ENCODE data around the gene RNASE3. TPM values are rescaled to one million over a fixed set of nuclear protein-coding genes. Genes with fewer than 3 reads are reported as not detected.

The RNASE3 gene
- total RNA-seq, 1 experiment from 2014 or later, result not detected

- no peaks in the 10 kb centered on the region for H3K9me3 ChIP-seq (ENCODE audit: low read length)
- peak overlapping the region; percentile 51 for H2AFZ ChIP-seq (ENCODE audit: low read length)
- H4K20me1 ChIP-seq (ENCODE audit: low read length), result no peaks in the 10 kb centered on the region
- ATAC-seq (peak; percentile 66), DNase-seq (peak; percentile 79)
- no peaks in the 10 kb centered on the region for H3K36me3 ChIP-seq (ENCODE audit: low read depth, low read length)
- BruUV-seq (replicated peaks), result no TSS peak
- no peaks in the 10 kb centered on the region for H3K9me2 ChIP-seq (replicated peaks; ENCODE audit: low read length)
- no peak for TF ChIP-seq EZH2phosphoT487 (IDR thresholded peaks at IDR 0.05; ENCODE audit: borderline replicate concordance, low read length)
- TF ChIP-seq, protein P1, sequence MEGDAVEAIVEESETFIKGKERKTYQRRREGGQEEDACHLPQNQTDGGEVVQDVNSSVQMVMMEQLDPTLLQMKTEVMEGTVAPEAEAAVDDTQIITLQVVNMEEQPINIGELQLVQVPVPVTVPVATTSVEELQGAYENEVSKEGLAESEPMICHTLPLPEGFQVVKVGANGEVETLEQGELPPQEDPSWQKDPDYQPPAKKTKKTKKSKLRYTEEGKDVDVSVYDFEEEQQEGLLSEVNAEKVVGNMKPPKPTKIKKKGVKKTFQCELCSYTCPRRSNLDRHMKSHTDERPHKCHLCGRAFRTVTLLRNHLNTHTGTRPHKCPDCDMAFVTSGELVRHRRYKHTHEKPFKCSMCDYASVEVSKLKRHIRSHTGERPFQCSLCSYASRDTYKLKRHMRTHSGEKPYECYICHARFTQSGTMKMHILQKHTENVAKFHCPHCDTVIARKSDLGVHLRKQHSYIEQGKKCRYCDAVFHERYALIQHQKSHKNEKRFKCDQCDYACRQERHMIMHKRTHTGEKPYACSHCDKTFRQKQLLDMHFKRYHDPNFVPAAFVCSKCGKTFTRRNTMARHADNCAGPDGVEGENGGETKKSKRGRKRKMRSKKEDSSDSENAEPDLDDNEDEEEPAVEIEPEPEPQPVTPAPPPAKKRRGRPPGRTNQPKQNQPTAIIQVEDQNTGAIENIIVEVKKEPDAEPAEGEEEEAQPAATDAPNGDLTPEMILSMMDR (conservative IDR thresholded peaks at IDR 0.05; ENCODE audit: low read depth, low read length), result no peak
- no peak for TF ChIP-seq EZH2 (IDR thresholded peaks at IDR 0.05; ENCODE audit: low read length, unreplicated experiment)
- H3K9ac ChIP-seq (ENCODE audit: low read length), result peak overlapping the region; percentile 81
- peak overlapping the region; percentile 97 for H3K27ac ChIP-seq (ENCODE audit: low read length)
- H3K4me1 ChIP-seq (ENCODE audit: insufficient read depth, low read length), result peaks cover 45% of the 10 kb centered on the region
- H3K4me2 ChIP-seq (ENCODE audit: low read length), result peak overlapping the region; percentile 88
- intact Hi-C loops (cut with micrococcal nuclease), result no loop called here
- H3K4me3 ChIP-seq (ENCODE audit: low read length), result peak overlapping the region; percentile 58
- CTCF ChIA-PET, result interaction anchor here (0.6 to 1.8 kb wide), 7 partner anchors 9 to 247 kb away, joined by 3 to 7 read pairs (median 3); no protein-coding TSS in a partner anchor
- peaks cover 4% of the 10 kb centered on the region for H3F3A ChIP-seq (ENCODE audit: low read length, unreplicated experiment)
- H3K27me3 ChIP-seq (ENCODE audit: low read length), result no peaks in the 10 kb centered on the region
- H3K79me2 ChIP-seq (ENCODE audit: low read length), result no peaks in the 10 kb centered on the region
- POLR2A ChIA-PET (ENCODE audit: unreplicated experiment), result interaction anchor here (0.5 kb wide), 1 partner anchor 10 kb away, joined by 3 read pairs; no protein-coding TSS in a partner anchor
These were observed 42.1 kb upstream of the RNASE3 start for GRCh38 chr14:20848955-20849570.

- H3F3A ChIP-seq (ENCODE audit: low read length, unreplicated experiment), result peaks cover 4% of the 10 kb centered on the region
- no TSS peak for BruUV-seq (replicated peaks)
- no peaks in the 10 kb centered on the region for H4K20me1 ChIP-seq (ENCODE audit: low read length)
- DNase-seq (no peak), ATAC-seq (no peak)
- H3K9me2 ChIP-seq (replicated peaks; ENCODE audit: low read length), result no peaks in the 10 kb centered on the region
- H3K27ac ChIP-seq (ENCODE audit: low read length), result no peak overlapping the region
- H3K79me2 ChIP-seq (ENCODE audit: low read length), result no peaks in the 10 kb centered on the region
- no peaks in the 10 kb centered on the region for H3K9me3 ChIP-seq (ENCODE audit: low read length)
- peaks cover 44% of the 10 kb centered on the region for H3K4me1 ChIP-seq (ENCODE audit: insufficient read depth, low read length)
- peak overlapping the region; percentile 18; the same call in 1 of the 2 replicates for H3K4me2 ChIP-seq (ENCODE audit: low read length)
- TF ChIP-seq, protein P1 (conservative IDR thresholded peaks at IDR 0.05; ENCODE audit: low read depth, low read length), result no peak
- TF ChIP-seq EZH2phosphoT487 (IDR thresholded peaks at IDR 0.05; ENCODE audit: borderline replicate concordance, low read length), result no peak
- TF ChIP-seq EZH2 (IDR thresholded peaks at IDR 0.05; ENCODE audit: low read length, unreplicated experiment), result no peak
- H3K27me3 ChIP-seq (ENCODE audit: low read length), result no peaks in the 10 kb centered on the region
- H3K9ac ChIP-seq (ENCODE audit: low read length), result no peak overlapping the region
- CTCF ChIA-PET, result no interaction called here
- no peak overlapping the region for H2AFZ ChIP-seq (ENCODE audit: low read length)
- no peak overlapping the region for H3K4me3 ChIP-seq (ENCODE audit: low read length)
- intact Hi-C loops (cut with micrococcal nuclease), result no loop called here
- POLR2A ChIA-PET (ENCODE audit: unreplicated experiment), result no interaction called here
- no peaks in the 10 kb centered on the region for H3K36me3 ChIP-seq (ENCODE audit: low read depth, low read length)
These were observed 38.1 kb upstream of the RNASE3 start for GRCh38 chr14:20853042-20853441.

Data from PC-3 (cell line).